H1 (cell line): ENCODE data around the gene ZNF804B. TPM values are rescaled to one million over a fixed set of nuclear protein-coding genes. Genes with fewer than 3 reads are reported as not detected.

Experiments used
- CTCF ChIA-PET: fragments of 300-600 bp; sonication (Branson Sonifier 250); formaldehyde crosslinking; loops from one replicate; lab custom pipeline; 2021; ENCODE audit not compliant: partially characterized antibody; lab: Charles Lee
- POLR2A ChIA-PET: fragments of 300-600 bp; sonication (Branson Sonifier 250); formaldehyde crosslinking; loops from one replicate; lab custom pipeline; 2021; ENCODE audit warnings: inconsistent platforms; ENCODE audit not compliant: partially characterized antibody; lab: Charles Lee
- DNase-seq, 2 experiments: peaks; one replicate each; pipeline versions ENCODE4 v3.0.0 to v3.0.0-alpha.2; 2010 to 2022; ENCODE audit warnings: low spot score in 2 of 2, low read depth in 1 of 2, mixed read lengths in 1 of 2
- FAIRE-seq: peaks from 2 replicates; lab custom pipeline; 2011; peaks lifted over from hg19 to GRCh38; lab: Jason Lieb, UNC
- H2AFZ ChIP-seq: 2 replicates; pipeline ENCODE4 v1.8.1; 2012; ENCODE audit warnings: low read length, inconsistent platforms
- H2AK5ac ChIP-seq: 2 replicates; pipeline ENCODE4 v1.6.1; 2013; ENCODE audit warnings: low read depth, low read length
- H2BK120ac ChIP-seq: replicated peaks from 2 replicates; pipeline ENCODE3; 2013; ENCODE audit warnings: low read depth, low read length, inconsistent platforms
- H2BK12ac ChIP-seq: 2 replicates; pipeline ENCODE4 v1.6.1; 2013; ENCODE audit warnings: low read depth, low read length
- H2BK15ac ChIP-seq: 2 replicates; pipeline ENCODE4 v1.6.1; 2013; ENCODE audit warnings: low read length
- H2BK20ac ChIP-seq: 2 replicates; pipeline ENCODE4 v1.6.1; 2013; ENCODE audit warnings: low read length
- H2BK5ac ChIP-seq: 2 replicates; pipeline ENCODE4 v1.6.1; 2013; ENCODE audit warnings: low read depth, low read length
- H3K14ac ChIP-seq: 2 replicates; pipeline ENCODE4 v1.6.1; 2013; ENCODE audit warnings: inconsistent platforms; ENCODE audit not compliant: insufficient read length
- H3K18ac ChIP-seq: 2 replicates; pipeline ENCODE4 v1.6.1; 2013; ENCODE audit warnings: low read length; ENCODE audit errors: extremely low read depth
- H3K23ac ChIP-seq: 2 replicates; pipeline ENCODE4 v1.6.1; 2013; ENCODE audit warnings: inconsistent platforms; ENCODE audit not compliant: insufficient read length
- H3K23me2 ChIP-seq: 2 replicates; pipeline ENCODE4 v1.6.1; 2013; ENCODE audit warnings: low read depth, low read length
- H3K27ac ChIP-seq: 2 replicates; pipeline ENCODE4 v1.6.1; 2011; ENCODE audit warnings: low read depth, low read length, inconsistent platforms
- H3K27me3 ChIP-seq, 4 experiments: replicated peaks in 1 of 4; 1 replicate in 1 of 4; 2 replicates in 3 of 4; pipeline versions ENCODE4 v1.6.1 to v1.8.1; 2011 to 2013; ENCODE audit warnings: low read length in 3 of 4, mild to moderate bottlenecking in 3 of 4, inconsistent platforms in 2 of 4, mixed read lengths in 2 of 4, moderate library complexity in 1 of 4; ENCODE audit not compliant: control insufficient read depth in 3 of 4, insufficient read depth in 3 of 4; ENCODE audit errors: extremely low read depth in 1 of 4
- H3K36me3 ChIP-seq, 4 experiments: 2 replicates each; pipeline versions ENCODE4 v1.6.1 to v1.8.1; 2011 to 2013; ENCODE audit warnings: mild to moderate bottlenecking in 4 of 4, low read length in 3 of 4, moderate library complexity in 2 of 4, control low read depth in 1 of 4, inconsistent platforms in 1 of 4; ENCODE audit not compliant: insufficient read depth in 4 of 4, control insufficient read depth in 2 of 4
- H3K4ac ChIP-seq: replicated peaks from 2 replicates; pipeline ENCODE3; 2013; ENCODE audit warnings: low read length, low read depth, mixed read lengths, inconsistent platforms; ENCODE audit not compliant: insufficient read length
- H3K4me1 ChIP-seq, 4 experiments: replicated peaks in 1 of 4; 1 replicate in 1 of 4; 2 replicates in 3 of 4; pipeline versions ENCODE4 v1.6.1 to v1.8.1; 2011 to 2013; ENCODE audit warnings: low read length in 3 of 4, inconsistent platforms in 2 of 4, mixed read lengths in 1 of 4; ENCODE audit not compliant: insufficient read depth in 4 of 4, control insufficient read depth in 3 of 4
- H3K4me2 ChIP-seq, 2 experiments: 2 replicates each; pipeline versions ENCODE4 v1.6.1 to v1.8.1; 2011 to 2013; ENCODE audit warnings: low read depth in 2 of 2, low read length in 2 of 2, control low read depth in 1 of 2, inconsistent platforms in 1 of 2, mild to moderate bottlenecking in 1 of 2; ENCODE audit not compliant: insufficient read depth in 1 of 2
- H3K4me3 ChIP-seq, 4 experiments: fragments of 200-600, 300-600 bp in 1 of 4; sonication (generic), shearing (Covaris generic), sonication (Bioruptor Twin) in 1 of 4; 2 replicates each; pipeline versions ENCODE4 v1.5.1 to v1.8.1; 2011 to 2016; ENCODE audit warnings: low read length in 4 of 4, low read depth in 3 of 4, control low read depth in 2 of 4, inconsistent platforms in 2 of 4, mild to moderate bottlenecking in 2 of 4, mixed read lengths in 1 of 4, moderate library complexity in 1 of 4; ENCODE audit not compliant: insufficient read depth in 2 of 4; ENCODE audit errors: extremely low read depth in 1 of 4
- H3K56ac ChIP-seq: replicated peaks from 2 replicates; pipeline ENCODE3; 2013; ENCODE audit warnings: low read depth, mild to moderate bottlenecking, mixed read lengths, low read length, inconsistent platforms; ENCODE audit not compliant: insufficient read length
- H3K79me1 ChIP-seq: 2 replicates; pipeline ENCODE4 v1.6.1; 2013; ENCODE audit warnings: low read depth, low read length, control low read depth
- H3K79me2 ChIP-seq, 2 experiments: 2 replicates each; pipeline versions ENCODE4 v1.6.1 to v1.8.1; 2012 to 2013; ENCODE audit warnings: low read length in 2 of 2, mild to moderate bottlenecking in 2 of 2, inconsistent platforms in 1 of 2; ENCODE audit not compliant: insufficient read depth in 2 of 2, control insufficient read depth in 1 of 2
- H3K9ac ChIP-seq, 4 experiments: replicated peaks in 1 of 4; 1 replicate in 1 of 4; 2 replicates in 3 of 4; pipeline versions ENCODE4 v1.6.1 to v1.8.1; 2011 to 2013; ENCODE audit warnings: low read depth in 3 of 4, low read length in 3 of 4, control low read depth in 2 of 4, mild to moderate bottlenecking in 2 of 4, moderate library complexity in 2 of 4, inconsistent platforms in 1 of 4; ENCODE audit errors: extremely low read depth in 1 of 4
- H3K9me3 ChIP-seq, 2 experiments: 2 replicates each; pipeline versions ENCODE4 v1.6.1 to v1.8.1; 2012 to 2013; ENCODE audit warnings: mild to moderate bottlenecking in 2 of 2, moderate library complexity in 2 of 2, control low read depth in 1 of 2, inconsistent platforms in 1 of 2, low read depth in 1 of 2, low read length in 1 of 2, mixed read lengths in 1 of 2; ENCODE audit not compliant: insufficient read depth in 2 of 2
- H4K20me1 ChIP-seq, 2 experiments: replicated peaks in 1 of 2; 2 replicates each; pipeline versions ENCODE3 to v1.8.1; 2011 to 2013; ENCODE audit warnings: inconsistent platforms in 2 of 2, low read length in 2 of 2, mild to moderate bottlenecking in 1 of 2; ENCODE audit not compliant: insufficient read depth in 2 of 2, control insufficient read depth in 1 of 2
- H4K5ac ChIP-seq: 2 replicates; pipeline ENCODE4 v1.6.1; 2013; ENCODE audit warnings: low read length, low read depth, mixed read lengths, inconsistent platforms; ENCODE audit not compliant: insufficient read length
- H4K8ac ChIP-seq: 2 replicates; pipeline ENCODE4 v1.8.0; 2013; ENCODE audit warnings: mild to moderate bottlenecking, moderate library complexity, low read length, inconsistent platforms; ENCODE audit not compliant: insufficient read depth; ENCODE audit errors: extremely low read depth
- H4K91ac ChIP-seq: replicated peaks from 2 replicates; pipeline ENCODE3; 2013; ENCODE audit warnings: low read length, mixed read lengths, inconsistent platforms; ENCODE audit not compliant: insufficient read length
- CTBP2 ChIP-seq: IDR thresholded peaks from 2 replicates; pipeline ENCODE4 v1.7.0; 2011; ENCODE audit warnings: borderline replicate concordance, mild to moderate bottlenecking, moderate library complexity, mixed read lengths, low read length; ENCODE audit not compliant: insufficient read depth, insufficient read length
- E2F6 ChIP-seq: IDR thresholded peaks from 2 replicates; pipeline ENCODE4 v1.6.1; 2012; ENCODE audit warnings: inconsistent platforms
- EZH2 ChIP-seq: fragments of 200-600 bp; sonication (generic); IDR thresholded peaks from 2 replicates; pipeline ENCODE4 v1.7.1; 2012; ENCODE audit warnings: low read depth, mild to moderate bottlenecking, moderate library complexity, low read length, inconsistent platforms; ENCODE audit not compliant: severe bottlenecking
- HDAC2 ChIP-seq, 2 experiments: fragments of 300-600 bp in 1 of 2; sonication (generic) in 1 of 2; IDR thresholded peaks; 2 replicates each; pipeline ENCODE4 v1.6.1; 2011 to 2012; ENCODE audit warnings: low read depth in 2 of 2, low read length in 2 of 2, mild to moderate bottlenecking in 2 of 2, moderate library complexity in 2 of 2, borderline replicate concordance in 1 of 2, inconsistent platforms in 1 of 2
- KDM1A ChIP-seq: fragments of 200-600, 300-600 bp; sonication (generic); IDR thresholded peaks from 2 replicates; pipeline ENCODE4 v1.7.1; 2016; ENCODE audit warnings: mild to moderate bottlenecking, low read length, borderline replicate concordance
- KDM4A ChIP-seq: IDR thresholded peaks from one replicate; pipeline ENCODE4 v1.7.1; 2012; ENCODE audit warnings: low read depth, mild to moderate bottlenecking, moderate library complexity, low read length, inconsistent platforms; ENCODE audit not compliant: severe bottlenecking
- SP1 ChIP-seq: IDR thresholded peaks from 2 replicates; pipeline ENCODE4 v1.6.1; 2011; ENCODE audit warnings: low read depth, low read length
- WGBS, 2 experiments: shearing (Covaris generic) in 1 of 2; methylation state at CpG; one replicate each; pipeline versions ENCODE4 v1.1.6 to v1.1.7; 2013 to 2015; ENCODE audit warnings: low lambda C conversion rate in 2 of 2, mixed read lengths in 2 of 2, inconsistent platforms in 1 of 2, low coverage in 1 of 2, missing lambda C conversion rate in 1 of 2; ENCODE audit not compliant: insufficient replicate concordance in 2 of 2, insufficient coverage in 1 of 2, insufficient read length in 1 of 2; ENCODE audit errors: extremely low coverage in 1 of 2, missing lambda C conversion rate in 1 of 2; 5-methylcytosine and 5-hydroxymethylcytosine counted together
- long read RNA-seq, 2 experiments: library from RNA in 1 of 2; library from capped mRNA in 1 of 2; stranded (forward); transcript quantifications; one replicate each; pipeline ENCODE4 v2.0.0, GENCODE V29; 2021; ENCODE audit warnings: inconsistent platforms in 1 of 2
- polyA minus RNA-seq, 3 experiments: library from RNA; depleted of rRNA, polyadenylated mRNA; stranded (reverse); fragments of >200 nt; gene quantifications; 1 replicate in 2 of 3; 2 replicates in 1 of 3; pipeline ENCODE4 v1.2.3, GENCODE V29; 2011
- polyA plus RNA-seq, 7 experiments: library from polyadenylated mRNA; depleted of rRNA in 3 of 7; stranded (reverse) in 5 of 7; unstranded in 2 of 7; fragments of >200 nt in 5 of 7; fragments of 200-250 nt in 2 of 7; gene quantifications; 1 replicate in 5 of 7; 2 replicates in 1 of 7; 4 replicates in 1 of 7; pipeline versions ENCODE4 v1.2.1 to v1.2.3, GENCODE V29; 2011 to 2013; ENCODE audit warnings: missing spikeins in 2 of 7, mixed read lengths in 2 of 7
- total RNA-seq: library from RNA; stranded (reverse); fragmentation: NEBNext Ultra II Directional; extraction: Animal tissue kit (Norgen Biotek cat#: 25700); gene quantifications from 2 replicates; pipeline ENCODE4 v1.2.1, GENCODE V29; 2021

The ZNF804B gene
- total RNA-seq = not detected in 2 replicates
- polyA plus RNA-seq (2011; rRNA removed) = 0.02 TPM in 1 of 2 replicates, not detected in the other
- not detected for polyA plus RNA-seq (2011; cell fraction: cytosol; rRNA removed)
- not detected for polyA plus RNA-seq (2011; cell fraction: nucleus; rRNA removed)
- polyA plus RNA-seq (2012, experiment 1 of 2) = not detected in 4 replicates
- polyA plus RNA-seq (2012, experiment 2 of 2) = not detected
- polyA plus RNA-seq (2013, experiment 1 of 2) = not detected
- under 0.01 TPM for polyA plus RNA-seq (2013, experiment 2 of 2)
- not detected in 2 replicates for polyA minus RNA-seq (2011; rRNA and poly(A)+ RNA removed)
- not detected for polyA minus RNA-seq (2011; cell fraction: cytosol; rRNA and poly(A)+ RNA removed)
- polyA minus RNA-seq (2011; cell fraction: nucleus; rRNA and poly(A)+ RNA removed) = not detected
- long read RNA-seq, experiment 1 = 0 reads
- long read RNA-seq, experiment 2 = 0 reads

GRCh38 chr7:88759230-88760135 is at the start of gene ZNF804B:
TSS of gene ZNF804B (plus strand) at chr7:88759700. CDS start at chr7:88759977, 277 bp downstream.
- Histone ChIP-seq H4K5ac (no peak within 1 kb of the TSS), H3K4me2 (peak within 1 kb of the TSS; percentile 92 to 93), H3K79me1 (no peaks in the 10 kb centered on the region), H3K18ac (no peak within 1 kb of the TSS; the same call in 1 of the 2 replicates), H3K27me3 (peaks cover 6 to 31% (median 17%) of the 10 kb centered on the region in 4 experiments), H3K23ac (no peak within 1 kb of the TSS), H2AFZ (peak within 1 kb of the TSS; percentile 66), H3K36me3 (no peaks in the 10 kb centered on the region), H2BK12ac (no peak within 1 kb of the TSS; the same call in 1 of the 2 replicates), H4K91ac (no peak within 1 kb of the TSS), H2BK20ac (no peak within 1 kb of the TSS), H2BK15ac (no peak within 1 kb of the TSS), H2AK5ac (no peak within 1 kb of the TSS), H3K4me3 (peak within 1 kb of the TSS; percentile 36 to 63 (median 48)), H3K27ac (no peak within 1 kb of the TSS), H2BK120ac (no peak within 1 kb of the TSS), H3K14ac (no peak within 1 kb of the TSS), H3K4me1 (peaks cover 0 to 5% (median under 1%) of the 10 kb centered on the region in 4 experiments; a peak in 1 of 7 replicates), H3K23me2 (peaks cover 12% of the 10 kb centered on the region; the same call in 1 of the 2 replicates), H4K8ac (no peak within 1 kb of the TSS), H3K56ac (no peak within 1 kb of the TSS), H3K4ac (no peak within 1 kb of the TSS), H3K9ac (no peak within 1 kb of the TSS), H3K79me2 (no peaks in the 10 kb centered on the region), H4K20me1 (no peaks in the 10 kb centered on the region), H2BK5ac (no peak within 1 kb of the TSS), H3K9me3 (no peaks in the 10 kb centered on the region)
- POLR2A ChIA-PET = no interaction called here
- 10% methylated on average over 31 of the region's 74 CpGs; no CpG with 5 or more reads in 1 of the 2 experiments for WGBS, 2 experiments
- FAIRE-seq (no peak), DNase-seq (peak; percentile 34 to 75)
- CTCF ChIA-PET = interaction anchor here (0.5 to 2.1 kb wide), 6 partner anchors 17 to 398 kb away, joined by 3 to 10 read pairs (median 3); no protein-coding TSS in a partner anchor
- TF ChIP-seq HDAC2 (IDR thresholded peaks at IDR 0.05; ENCODE audit: borderline replicate concordance in 1 of 2, low read depth in 2 of 2, low read length in 2 of 2) (peak in 1 of 2 experiments; percentile 54; a peak in 2 of 4 replicates), E2F6 (peak; percentile 90), KDM1A (0 out of 2 replicates have a peak, but pooled peaks have one; percentile 34), SP1 (no peak), EZH2 (peak; percentile 54), CTBP2 (peak; percentile 87), KDM4A (peak; percentile 83)
